GDM1 (cell line): ENCODE data around the gene PGGHG.

Experiments
- DNase-seq: peaks from one replicate; lab custom pipeline; 2025; lab: John Stamatoyannopoulos, UW

The PGGHG gene

GRCh38 chr11:288478-289397, at the start of gene PGGHG:
Gene PGGHG, plus strand, starts transcription at chr11:289126. Its CDS starts 691 bp downstream, at chr11:289817.
- peak; percentile 55 for DNase-seq

DNA sequence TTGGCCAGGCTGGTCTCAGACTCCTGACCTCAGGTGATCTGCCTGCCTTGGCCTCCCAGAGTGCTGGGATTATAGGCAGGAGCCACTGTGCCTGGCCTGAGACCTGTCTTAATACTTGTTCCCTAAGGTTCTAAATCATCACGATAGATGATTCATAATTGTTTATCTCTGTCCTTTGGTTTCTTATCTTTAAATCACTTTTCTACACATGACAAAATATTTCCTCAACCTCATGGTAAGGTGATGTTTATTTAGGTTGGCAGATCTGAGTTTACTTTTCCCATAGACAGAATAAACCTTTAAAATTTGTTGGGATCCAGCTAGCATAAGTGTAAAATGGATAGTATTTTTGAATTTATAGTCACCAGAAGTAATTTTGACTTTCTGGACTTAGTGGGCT, 48.6 kb upstream of the PGGHG start:
- no peak for DNase-seq

- no peak for DNase-seq
These were observed 47.3 kb upstream of the PGGHG start for GRCh38 chr11:241634-242033.

DNA sequence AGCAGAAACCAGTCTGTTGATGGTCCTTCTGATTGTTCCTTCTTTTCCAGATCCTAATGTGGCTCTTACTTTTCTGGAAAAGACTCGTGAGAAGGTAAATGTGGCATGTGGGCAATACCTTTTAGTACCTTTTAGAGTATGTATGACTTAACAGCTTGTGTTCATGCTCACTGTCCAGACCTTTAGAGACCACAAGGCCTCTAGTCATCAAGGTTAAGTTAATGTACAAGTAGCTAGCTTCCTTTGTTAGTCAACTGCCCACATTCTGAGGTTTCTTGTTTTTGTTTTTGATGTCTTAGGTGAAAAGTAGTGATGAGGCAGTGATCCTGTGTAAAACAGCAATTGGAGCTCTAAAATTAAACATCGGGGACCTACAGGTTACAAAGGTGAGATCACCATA, 44.5 kb upstream of the PGGHG start:
- no peak for DNase-seq

- DNase-seq = no peak
These were observed 39.9 kb upstream of the PGGHG start for GRCh38 chr11:249062-249461.

- no peak for DNase-seq
These were observed 38.7 kb upstream of the PGGHG start for GRCh38 chr11:250274-250673.

- peak; percentile 48 for DNase-seq
These were observed 38.1 kb upstream of the PGGHG start for GRCh38 chr11:250740-251299.

GRCh38 chr11:251550-251949, 37.4 kb upstream of the PGGHG start:
- DNase-seq = no peak

- DNase-seq = no peak
These were observed 36.3 kb upstream of the PGGHG start for GRCh38 chr11:252666-253065.

GRCh38 chr11:253160-253885, 35.6 kb upstream of the PGGHG start:
- no peak for DNase-seq

GRCh38 chr11:253886-254270, 35.0 kb upstream of the PGGHG start:
- DNase-seq = no peak

- DNase-seq = no peak
These were observed 33.8 kb upstream of the PGGHG start for GRCh38 chr11:255176-255575.

GRCh38 chr11:255816-256215, 33.1 kb upstream of the PGGHG start:
- no peak for DNase-seq

GRCh38 chr11:256952-257737, 31.8 kb upstream of the PGGHG start:
- peak; percentile 14 for DNase-seq

DNA sequence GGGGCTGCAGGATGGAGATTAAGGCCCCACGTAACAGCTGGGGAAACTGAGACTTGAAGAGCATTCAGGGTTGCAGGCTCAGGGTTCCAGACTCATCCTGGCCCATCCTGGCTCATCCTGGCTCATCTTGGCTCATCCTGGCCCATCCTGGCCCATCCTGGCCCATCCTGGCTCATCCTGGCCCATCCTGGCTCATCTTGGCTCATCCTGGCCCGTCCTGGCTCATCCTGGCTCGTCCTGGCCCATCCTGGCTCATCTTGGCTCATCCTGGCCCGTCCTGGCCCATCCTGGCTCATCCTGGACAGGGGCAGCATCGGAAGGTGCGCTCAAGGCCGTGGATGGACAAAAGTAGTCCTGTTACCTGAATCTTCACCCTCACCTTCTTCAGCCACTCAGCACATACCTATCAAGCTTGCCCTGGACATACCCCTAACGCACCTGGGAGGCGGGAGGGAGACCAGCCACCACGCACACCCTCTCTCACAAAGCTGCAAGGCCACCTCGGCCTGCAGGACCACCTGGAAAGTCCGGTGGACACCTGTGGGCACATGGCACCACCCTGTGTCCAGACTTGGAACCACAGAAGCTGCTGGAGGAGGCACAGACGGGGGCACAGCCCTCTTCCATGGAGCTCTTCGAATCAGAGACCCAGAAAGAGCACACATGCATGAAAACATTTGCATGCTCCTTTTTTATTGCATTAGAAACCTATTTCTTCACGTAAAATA, 31.0 kb upstream of the PGGHG start:
- DNase-seq = no peak

- DNase-seq = no peak
These were observed 29.5 kb upstream of the PGGHG start for GRCh38 chr11:259413-259812.

DNA sequence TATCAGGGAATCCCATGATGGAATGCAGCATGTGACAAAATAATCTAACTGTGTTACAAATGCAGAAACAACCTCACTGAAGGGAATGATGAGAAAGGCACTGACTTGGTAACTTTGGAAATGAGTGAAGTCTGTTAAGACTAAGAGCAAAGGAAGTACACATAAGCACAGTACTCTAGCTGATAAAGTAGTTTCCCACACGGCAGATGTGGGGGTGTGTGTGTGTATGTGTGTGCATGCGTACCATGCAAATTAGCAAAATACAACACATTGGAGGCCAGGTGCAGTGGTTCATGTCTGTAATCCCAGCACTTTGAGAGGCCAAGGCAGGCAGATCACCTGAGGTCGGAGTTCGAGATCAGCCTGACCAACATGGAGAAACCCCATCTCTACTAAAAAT, 27.3 kb upstream of the PGGHG start:
- DNase-seq = no peak

- DNase-seq = peak; percentile 42
These were observed 22.1 kb upstream of the PGGHG start for GRCh38 chr11:266676-267439.

GRCh38 chr11:267491-267994, 21.4 kb upstream of the PGGHG start:
- peak; percentile 42 for DNase-seq

GRCh38 chr11:268716-269145, 20.2 kb upstream of the PGGHG start:
- DNase-seq = peak; percentile 38
